RWPE2 (cell line): ENCODE data around the gene IGFBP5.
A peak's percentile ranks its signal among the peaks of the same experiment; 100 is the strongest.

Source experiments
- ATAC-seq: fragments of 200-7000 bp; cut with Tn5 transposase; 3 replicates; pipeline ENCODE4 v1.9.1; 2021; ENCODE audit warnings: low read depth
- DNase-seq: peaks from one replicate; pipeline ENCODE4 v3.0.0-alpha.2; 2020; ENCODE audit warnings: low spot score
- H3K27ac ChIP-seq: fragments of 450-650 bp; 2 replicates; pipeline ENCODE4 v1.5.1; 2017; ENCODE audit warnings: mild to moderate bottlenecking; ENCODE audit not compliant: poor library complexity, severe bottlenecking
- H3K27me3 ChIP-seq: fragments of 250-450 bp; sonication (Bioruptor Pico); 2 replicates; pipeline ENCODE4 v1.5.1; 2021; ENCODE audit warnings: mild to moderate bottlenecking, moderate library complexity; ENCODE audit not compliant: insufficient read depth, poor library complexity, severe bottlenecking
- H3K36me3 ChIP-seq: fragments of 250-450 bp; sonication (Bioruptor Pico); 2 replicates; pipeline ENCODE4 v1.5.1; 2020; ENCODE audit warnings: low read depth, mild to moderate bottlenecking, moderate library complexity
- H3K4me1 ChIP-seq: fragments of 250-450 bp; sonication (Bioruptor Pico); 2 replicates; pipeline ENCODE4 v1.5.1; 2021; ENCODE audit warnings: mild to moderate bottlenecking, moderate library complexity; ENCODE audit not compliant: insufficient read depth, poor library complexity, severe bottlenecking
- H3K4me3 ChIP-seq: fragments of 250-450 bp; sonication (Bioruptor Pico); 2 replicates; pipeline ENCODE4 v1.5.1; 2021; ENCODE audit warnings: mild to moderate bottlenecking, moderate library complexity; ENCODE audit not compliant: severe bottlenecking
- H3K9me3 ChIP-seq: fragments of 250-450 bp; sonication (Bioruptor Pico); 2 replicates; pipeline ENCODE4 v1.5.1; 2021; ENCODE audit warnings: mild to moderate bottlenecking, moderate library complexity; ENCODE audit not compliant: severe bottlenecking
- TF ChIP-seq, protein P1 (sequence below): fragments of 450-650 bp; IDR thresholded peaks from one replicate; pipeline ENCODE4 v1.5.1; 2017; ENCODE audit warnings: mild to moderate bottlenecking, moderate library complexity; ENCODE audit not compliant: poor library complexity, severe bottlenecking

Gene IGFBP5

DNA sequence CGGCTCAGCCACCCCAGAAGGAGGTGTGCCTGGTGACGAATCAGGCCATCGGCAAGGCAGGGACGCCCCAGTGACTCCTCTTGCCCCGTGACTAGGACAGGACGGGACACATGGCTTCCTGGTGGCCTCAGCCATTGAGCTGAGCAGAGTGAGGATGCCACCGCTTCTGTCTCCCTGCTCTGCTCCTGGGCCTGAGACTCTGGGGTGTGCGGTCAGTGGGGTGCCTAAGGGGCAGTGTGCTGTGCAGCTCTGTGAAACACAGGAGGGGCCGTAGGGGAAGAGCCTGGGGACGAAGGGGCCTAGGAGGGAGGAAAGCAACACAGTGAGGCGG, 24.3 kb downstream of the IGFBP5 start:
- TF ChIP-seq, protein P1, sequence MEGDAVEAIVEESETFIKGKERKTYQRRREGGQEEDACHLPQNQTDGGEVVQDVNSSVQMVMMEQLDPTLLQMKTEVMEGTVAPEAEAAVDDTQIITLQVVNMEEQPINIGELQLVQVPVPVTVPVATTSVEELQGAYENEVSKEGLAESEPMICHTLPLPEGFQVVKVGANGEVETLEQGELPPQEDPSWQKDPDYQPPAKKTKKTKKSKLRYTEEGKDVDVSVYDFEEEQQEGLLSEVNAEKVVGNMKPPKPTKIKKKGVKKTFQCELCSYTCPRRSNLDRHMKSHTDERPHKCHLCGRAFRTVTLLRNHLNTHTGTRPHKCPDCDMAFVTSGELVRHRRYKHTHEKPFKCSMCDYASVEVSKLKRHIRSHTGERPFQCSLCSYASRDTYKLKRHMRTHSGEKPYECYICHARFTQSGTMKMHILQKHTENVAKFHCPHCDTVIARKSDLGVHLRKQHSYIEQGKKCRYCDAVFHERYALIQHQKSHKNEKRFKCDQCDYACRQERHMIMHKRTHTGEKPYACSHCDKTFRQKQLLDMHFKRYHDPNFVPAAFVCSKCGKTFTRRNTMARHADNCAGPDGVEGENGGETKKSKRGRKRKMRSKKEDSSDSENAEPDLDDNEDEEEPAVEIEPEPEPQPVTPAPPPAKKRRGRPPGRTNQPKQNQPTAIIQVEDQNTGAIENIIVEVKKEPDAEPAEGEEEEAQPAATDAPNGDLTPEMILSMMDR, result no peak
- DNase-seq, result no peak
- Histone ChIP-seq H3K27ac (no peak overlapping the region), H3K36me3 (no peaks in the 10 kb centered on the region), H3K4me3 (no peak overlapping the region), H3K9me3 (no peaks in the 10 kb centered on the region), H3K27me3 (no peaks in the 10 kb centered on the region), H3K4me1 (peaks cover 3% of the 10 kb centered on the region)
- no peak for ATAC-seq

DNA sequence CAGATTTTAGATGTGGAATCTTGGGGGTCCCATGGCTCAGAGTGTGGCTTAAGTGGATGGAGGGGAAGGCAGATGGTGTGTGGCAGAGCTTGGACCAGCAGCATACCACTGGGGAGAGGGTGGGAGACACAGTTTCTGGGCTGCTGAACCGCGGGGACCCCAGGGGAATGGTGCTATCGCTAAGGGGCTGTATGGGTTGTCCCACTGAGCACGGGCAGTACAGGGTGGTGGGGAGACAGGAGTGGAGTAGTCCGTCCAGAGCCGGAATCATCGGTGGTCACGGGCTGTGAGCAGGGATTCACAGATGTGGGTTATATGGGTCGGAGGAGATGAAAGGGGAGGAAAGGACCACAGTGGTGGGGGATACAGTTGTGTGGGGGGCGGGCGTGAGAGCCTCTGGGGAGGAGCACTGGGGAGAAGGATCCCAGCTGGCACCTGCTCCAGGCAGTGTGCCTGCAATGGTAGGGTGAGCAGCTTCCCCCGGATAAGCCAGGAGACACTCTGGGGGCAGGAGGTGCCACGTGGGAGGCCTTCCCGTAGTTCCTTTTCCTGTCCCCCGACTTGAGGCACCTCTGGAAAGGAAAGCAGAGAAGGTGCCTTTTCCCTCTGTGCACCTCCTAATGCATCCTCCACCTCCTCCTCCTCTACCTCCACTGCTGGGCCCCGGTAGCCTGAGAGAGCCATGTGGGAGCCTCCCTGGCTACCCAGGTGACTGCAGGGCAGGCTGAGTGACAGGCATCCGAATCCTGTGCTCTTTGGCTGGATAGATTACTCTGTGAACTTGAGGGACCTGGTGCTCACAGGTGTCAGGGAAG, 24.9 kb downstream of the IGFBP5 start:
- no peak for ATAC-seq

GRCh38 chr2:216666461-216667233, 28.7 kb downstream of the IGFBP5 start:
- no peak for DNase-seq
- peak; percentile 55 for ATAC-seq
- TF ChIP-seq, protein P1, result peak; percentile 95
- Histone ChIP-seq H3K36me3 (no peaks in the 10 kb centered on the region), H3K4me1 (peaks cover 20% of the 10 kb centered on the region), H3K9me3 (no peaks in the 10 kb centered on the region), H3K27me3 (no peaks in the 10 kb centered on the region), H3K4me3 (no peak overlapping the region), H3K27ac (peak overlapping the region; percentile 73)

More for the DNA sequence above, 24.9 kb downstream of the IGFBP5 start:
- H3K9me3 ChIP-seq, result no peaks in the 10 kb centered on the region
- DNase-seq, result no peak
- H3K27me3 ChIP-seq, result no peaks in the 10 kb centered on the region
- H3K36me3 ChIP-seq, result no peaks in the 10 kb centered on the region
- TF ChIP-seq, protein P1, result no peak
- H3K4me3 ChIP-seq, result no peak overlapping the region
- H3K27ac ChIP-seq, result no peak overlapping the region
- H3K4me1 ChIP-seq, result peaks cover 9% of the 10 kb centered on the region

- H3K36me3 ChIP-seq, result peaks cover 6% of the 10 kb centered on the region
- DNase-seq, result peak; percentile 76
- no peaks in the 10 kb centered on the region for H3K9me3 ChIP-seq
- no peaks in the 10 kb centered on the region for H3K27me3 ChIP-seq
- H3K4me3 ChIP-seq, result no peak overlapping the region
- TF ChIP-seq, protein P1, result no peak
- ATAC-seq, result peak; percentile 49
- H3K27ac ChIP-seq, result peak overlapping the region; percentile 73
- H3K4me1 ChIP-seq, result peaks cover 20% of the 10 kb centered on the region
These were observed 29.6 kb downstream of the IGFBP5 start for GRCh38 chr2:216665717-216666116.
